Brain microvascular endothelial cell (primary cell): ENCODE measurements around the gene CLASP1.
A peak's percentile ranks its signal among the peaks of the same experiment; 100 is the strongest.

Source experiments
- DNase-seq: peaks from one replicate; pipeline ENCODE4 v3.0.0-alpha.2; 2020
- H3K27ac ChIP-seq: fragments of 250-450 bp; sonication (Bioruptor Pico); 2 replicates; pipeline ENCODE4 v1.5.1; 2020; ENCODE audit warnings: mild to moderate bottlenecking, moderate library complexity
- H3K27me3 ChIP-seq: fragments of 250-450 bp; sonication (Bioruptor Pico); replicated peaks from 2 replicates; pipeline ENCODE4 v1.5.1; 2020; ENCODE audit warnings: mild to moderate bottlenecking
- H3K36me3 ChIP-seq: fragments of 250-450 bp; sonication (Bioruptor Pico); replicated peaks from 2 replicates; pipeline ENCODE4 v1.5.1; 2020; ENCODE audit warnings: mild to moderate bottlenecking
- H3K4me3 ChIP-seq: 2 replicates; pipeline ENCODE4 v1.5.1; 2011; ENCODE audit warnings: low read depth, mild to moderate bottlenecking, control low read depth, low read length, moderate library complexity
- in situ Hi-C: cut with HindIII; loops from 2 replicates; pipeline ENCODE4 v1.10.0; 2017; ENCODE audit warnings: low sequenced_read_pairs, low pct_ligation_motif_present
- TF ChIP-seq, protein P1 (sequence below): IDR thresholded peaks from 2 replicates; pipeline ENCODE4 v1.5.1; 2011; ENCODE audit warnings: low read depth, mild to moderate bottlenecking, moderate library complexity, low read length, control low read depth, inconsistent platforms; ENCODE audit errors: missing control alignments

The CLASP1 gene

DNA sequence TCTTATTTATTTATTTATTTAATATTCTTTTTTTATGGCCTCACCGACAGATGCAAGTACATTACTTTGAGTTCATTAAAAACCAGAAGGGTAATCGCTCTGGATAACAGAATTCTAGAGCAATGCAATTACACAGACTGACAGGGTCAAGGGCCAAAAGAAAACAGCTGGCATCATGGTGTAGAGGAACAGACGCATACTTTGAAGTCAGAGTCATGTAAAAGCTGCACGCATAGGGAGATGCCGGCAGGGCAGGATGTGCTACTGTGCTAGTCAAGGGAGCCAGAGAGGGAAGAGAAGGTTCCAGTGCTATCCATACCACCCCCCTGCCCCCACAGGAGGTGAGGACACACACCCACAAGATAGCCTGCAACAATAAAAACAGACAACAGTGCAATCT is 249.1 kb downstream of the CLASP1 start:
- in situ Hi-C loops, result no loop called here
- DNase-seq, result peak; percentile 82
- Histone ChIP-seq H3K4me3 (no peak overlapping the region), H3K27me3 (no peaks in the 10 kb centered on the region), H3K27ac (peak overlapping the region; percentile 14), H3K36me3 (peaks cover 12% of the 10 kb centered on the region)
- TF ChIP-seq, protein P1, sequence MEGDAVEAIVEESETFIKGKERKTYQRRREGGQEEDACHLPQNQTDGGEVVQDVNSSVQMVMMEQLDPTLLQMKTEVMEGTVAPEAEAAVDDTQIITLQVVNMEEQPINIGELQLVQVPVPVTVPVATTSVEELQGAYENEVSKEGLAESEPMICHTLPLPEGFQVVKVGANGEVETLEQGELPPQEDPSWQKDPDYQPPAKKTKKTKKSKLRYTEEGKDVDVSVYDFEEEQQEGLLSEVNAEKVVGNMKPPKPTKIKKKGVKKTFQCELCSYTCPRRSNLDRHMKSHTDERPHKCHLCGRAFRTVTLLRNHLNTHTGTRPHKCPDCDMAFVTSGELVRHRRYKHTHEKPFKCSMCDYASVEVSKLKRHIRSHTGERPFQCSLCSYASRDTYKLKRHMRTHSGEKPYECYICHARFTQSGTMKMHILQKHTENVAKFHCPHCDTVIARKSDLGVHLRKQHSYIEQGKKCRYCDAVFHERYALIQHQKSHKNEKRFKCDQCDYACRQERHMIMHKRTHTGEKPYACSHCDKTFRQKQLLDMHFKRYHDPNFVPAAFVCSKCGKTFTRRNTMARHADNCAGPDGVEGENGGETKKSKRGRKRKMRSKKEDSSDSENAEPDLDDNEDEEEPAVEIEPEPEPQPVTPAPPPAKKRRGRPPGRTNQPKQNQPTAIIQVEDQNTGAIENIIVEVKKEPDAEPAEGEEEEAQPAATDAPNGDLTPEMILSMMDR, result peak; percentile 14

DNA sequence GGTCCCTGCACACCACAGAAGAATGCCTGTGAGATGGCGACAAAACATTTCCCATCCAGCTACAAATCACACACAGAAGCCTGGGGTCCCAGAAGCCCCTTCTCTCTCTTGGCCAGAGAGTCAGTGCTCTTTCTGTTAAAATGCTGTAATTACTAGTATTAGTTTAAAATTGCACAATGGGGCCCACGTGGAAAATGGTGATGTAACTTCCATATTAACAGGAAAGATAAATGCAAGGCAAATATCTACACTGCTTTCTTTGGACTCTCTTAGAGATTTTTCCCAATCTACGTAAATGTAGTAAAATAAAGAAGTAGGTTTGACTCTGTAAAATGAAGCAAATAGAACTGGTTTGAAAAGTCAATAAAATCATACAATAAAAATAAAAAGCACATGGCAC is 250.4 kb downstream of the CLASP1 start:
- H3K27me3 ChIP-seq, result no peaks in the 10 kb centered on the region
- DNase-seq, result no peak
- H3K36me3 ChIP-seq, result peaks cover 15% of the 10 kb centered on the region
- no peak overlapping the region for H3K27ac ChIP-seq
- TF ChIP-seq, protein P1, result no peak
- in situ Hi-C loops, result no loop called here
- H3K4me3 ChIP-seq, result no peak overlapping the region

- no peak for DNase-seq
- Histone ChIP-seq H3K4me3 (no peak overlapping the region), H3K27ac (no peak overlapping the region), H3K36me3 (peaks cover 3% of the 10 kb centered on the region), H3K27me3 (no peaks in the 10 kb centered on the region)
- in situ Hi-C loops, result no loop called here
- TF ChIP-seq, protein P1, result no peak
Measured at GRCh38 chr2:121390082-121390692, 259.1 kb downstream of the CLASP1 start.

DNA sequence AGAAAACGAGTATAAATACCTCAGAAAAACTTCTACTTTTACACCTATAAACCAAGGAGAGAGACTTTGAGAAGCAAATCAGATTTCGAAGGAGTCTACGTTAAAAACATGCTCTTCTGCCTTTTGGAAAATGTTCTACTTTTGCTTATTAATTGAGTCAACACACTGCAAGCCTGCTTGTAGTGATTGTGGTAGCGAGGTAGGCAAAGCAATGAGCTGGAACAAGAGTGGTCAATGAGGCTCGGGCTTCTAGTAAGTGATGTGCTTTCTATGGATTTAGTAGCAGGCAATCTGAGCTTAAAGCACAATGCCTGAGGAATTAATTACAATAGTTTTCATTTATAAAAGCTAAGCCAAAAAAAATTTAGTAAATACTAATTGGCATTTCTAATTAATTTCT is 260.9 kb downstream of the CLASP1 start:
- no peaks in the 10 kb centered on the region for H3K27me3 ChIP-seq
- no peak overlapping the region for H3K27ac ChIP-seq
- in situ Hi-C loops, result no loop called here
- DNase-seq, result no peak
- H3K4me3 ChIP-seq, result no peak overlapping the region
- no peaks in the 10 kb centered on the region for H3K36me3 ChIP-seq
- TF ChIP-seq, protein P1, result no peak

DNA sequence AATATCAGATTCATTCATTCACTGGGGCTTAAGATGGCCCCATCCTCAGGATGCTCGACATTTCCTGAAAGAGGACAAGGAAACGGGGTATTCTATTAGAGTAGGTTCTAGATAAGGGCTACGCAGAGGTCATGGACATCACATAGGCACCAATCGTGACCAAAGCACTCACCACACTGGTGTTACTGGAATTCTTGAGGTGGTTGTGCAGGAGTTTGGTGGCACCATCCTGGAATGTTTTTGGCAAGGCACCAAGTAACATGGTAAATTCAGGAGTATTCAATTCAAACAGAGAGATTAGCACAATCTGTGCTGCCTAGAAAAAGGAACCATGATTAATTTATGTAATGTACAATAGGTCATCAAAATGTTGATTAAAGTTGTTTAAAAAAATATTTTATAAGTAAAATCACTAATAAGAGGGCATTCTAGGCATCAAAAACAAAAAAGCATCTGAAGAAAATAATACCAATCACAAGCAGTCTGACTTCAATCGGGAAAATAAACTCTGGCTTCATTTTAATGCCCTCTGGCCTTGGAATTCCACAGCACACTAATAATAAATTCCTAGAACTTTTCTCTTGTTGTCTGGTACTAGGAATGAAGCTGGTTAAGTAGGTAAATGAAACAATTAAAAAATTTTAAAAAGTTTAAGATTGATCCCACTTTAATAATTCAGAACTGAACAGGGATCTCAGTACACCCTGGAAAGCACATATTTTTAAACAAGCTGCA is 261.5 kb downstream of the CLASP1 start:
- H3K4me3 ChIP-seq, result no peak overlapping the region
- no peak for DNase-seq
- TF ChIP-seq, protein P1, result no peak
- H3K27me3 ChIP-seq, result no peaks in the 10 kb centered on the region
- peaks cover 5% of the 10 kb centered on the region for H3K36me3 ChIP-seq
- in situ Hi-C loops, result no loop called here
- H3K27ac ChIP-seq, result no peak overlapping the region
